Choroid plexus epithelial cell (primary cell): Measurements from ENCODE around the gene PAX2.
A peak's percentile ranks its signal among the peaks of the same experiment; 100 is the strongest.

Experiments used
- DNase-seq: peaks from one replicate; pipeline ENCODE4 v3.0.0-alpha.2; 2010; ENCODE audit warnings: low read depth
- H3K4me3 ChIP-seq: 2 replicates; pipeline ENCODE4 v1.5.1; 2011; ENCODE audit warnings: low read depth, mild to moderate bottlenecking, control low read depth, low read length, moderate library complexity
- TF ChIP-seq, protein P1 (sequence below): conservative IDR thresholded peaks from 2 replicates; pipeline ENCODE4 v1.5.1; 2011; ENCODE audit warnings: low read depth, mild to moderate bottlenecking, control low read depth, inconsistent platforms, low read length, moderate library complexity

Gene PAX2

DNA sequence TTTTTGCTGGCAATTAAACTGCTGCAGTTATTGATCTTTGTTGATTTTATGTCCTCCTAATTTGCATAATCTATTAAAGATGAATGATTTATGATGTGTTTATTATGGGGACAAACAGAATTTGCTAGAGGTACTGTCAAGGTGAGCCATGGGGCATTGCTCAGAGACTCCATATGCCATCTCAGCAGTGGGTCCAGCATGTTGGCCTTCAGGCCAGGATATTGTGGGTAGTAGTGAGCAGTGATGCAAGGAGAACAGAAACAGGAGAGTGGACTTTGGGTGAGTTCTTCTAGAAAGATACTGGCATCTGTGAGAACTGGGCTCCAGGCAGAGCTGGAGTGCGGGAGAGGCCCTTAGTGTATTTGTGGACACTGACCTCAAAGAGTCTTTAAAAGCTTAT is 65.9 kb downstream of the PAX2 start:
- TF ChIP-seq, protein P1, sequence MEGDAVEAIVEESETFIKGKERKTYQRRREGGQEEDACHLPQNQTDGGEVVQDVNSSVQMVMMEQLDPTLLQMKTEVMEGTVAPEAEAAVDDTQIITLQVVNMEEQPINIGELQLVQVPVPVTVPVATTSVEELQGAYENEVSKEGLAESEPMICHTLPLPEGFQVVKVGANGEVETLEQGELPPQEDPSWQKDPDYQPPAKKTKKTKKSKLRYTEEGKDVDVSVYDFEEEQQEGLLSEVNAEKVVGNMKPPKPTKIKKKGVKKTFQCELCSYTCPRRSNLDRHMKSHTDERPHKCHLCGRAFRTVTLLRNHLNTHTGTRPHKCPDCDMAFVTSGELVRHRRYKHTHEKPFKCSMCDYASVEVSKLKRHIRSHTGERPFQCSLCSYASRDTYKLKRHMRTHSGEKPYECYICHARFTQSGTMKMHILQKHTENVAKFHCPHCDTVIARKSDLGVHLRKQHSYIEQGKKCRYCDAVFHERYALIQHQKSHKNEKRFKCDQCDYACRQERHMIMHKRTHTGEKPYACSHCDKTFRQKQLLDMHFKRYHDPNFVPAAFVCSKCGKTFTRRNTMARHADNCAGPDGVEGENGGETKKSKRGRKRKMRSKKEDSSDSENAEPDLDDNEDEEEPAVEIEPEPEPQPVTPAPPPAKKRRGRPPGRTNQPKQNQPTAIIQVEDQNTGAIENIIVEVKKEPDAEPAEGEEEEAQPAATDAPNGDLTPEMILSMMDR, result no peak
- no peak overlapping the region for H3K4me3 ChIP-seq
- no peak for DNase-seq

DNA sequence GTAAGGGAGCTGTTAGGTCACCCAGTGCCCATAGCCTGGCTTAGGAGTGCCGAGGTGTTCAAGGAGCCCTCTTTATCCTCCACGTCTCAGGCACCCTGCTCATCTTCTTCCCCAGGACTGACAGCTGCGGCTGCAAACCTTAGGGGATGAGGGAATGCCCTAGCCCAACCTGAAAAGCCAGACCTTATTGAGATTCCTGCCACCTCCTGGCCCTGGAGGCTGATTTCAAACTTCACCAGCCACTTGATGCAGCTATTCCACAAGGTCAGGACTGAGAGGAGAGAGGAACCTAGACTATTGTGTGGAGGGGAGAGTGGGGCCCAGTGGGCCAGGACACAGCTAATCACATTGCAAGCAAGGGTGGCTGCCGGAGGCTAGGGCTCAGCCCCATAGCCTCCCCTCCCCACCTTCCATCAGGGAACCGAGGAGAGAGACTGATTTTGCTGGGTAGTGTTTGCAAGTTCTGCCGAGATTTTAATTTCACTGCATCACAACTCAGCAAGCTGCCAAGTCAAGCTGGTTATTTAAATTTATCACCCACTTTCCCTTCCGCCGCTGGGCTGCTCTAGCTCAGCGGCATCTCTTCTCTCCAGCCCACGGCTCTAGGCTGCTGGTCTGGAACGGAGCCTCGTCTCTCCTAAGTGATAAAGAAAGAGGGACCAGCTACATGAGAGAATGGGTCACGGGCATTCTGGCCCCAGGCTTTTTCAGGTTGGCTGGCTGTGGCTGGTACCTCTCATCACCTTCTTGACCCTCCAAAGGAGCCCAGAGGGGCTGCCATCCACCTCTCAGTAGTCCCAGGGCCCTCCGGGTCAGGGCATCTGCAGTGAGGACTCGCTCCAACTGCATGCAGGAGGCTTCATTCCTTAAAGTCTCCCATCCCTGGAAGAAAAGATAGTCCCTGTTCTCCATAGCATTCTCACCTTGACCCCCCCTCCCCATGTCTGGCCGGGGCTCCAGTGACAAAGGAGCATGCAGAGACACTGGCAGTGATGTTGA is 66.7 kb downstream of the PAX2 start:
- TF ChIP-seq, protein P1, result no peak
- DNase-seq, result no peak
- no peak overlapping the region for H3K4me3 ChIP-seq

GRCh38 chr10:100812978-100813377 is 67.6 kb downstream of the PAX2 start:
- TF ChIP-seq, protein P1, result peak; percentile 7

GRCh38 chr10:100814751-100815474 is 69.5 kb downstream of the PAX2 start:
- DNase-seq, result no peak
- H3K4me3 ChIP-seq, result no peak overlapping the region
- TF ChIP-seq, protein P1, result no peak

More at GRCh38 chr10:100812978-100813377, 67.6 kb downstream of the PAX2 start:
- no peak overlapping the region for H3K4me3 ChIP-seq
- no peak for DNase-seq

- TF ChIP-seq, protein P1, result no peak
- DNase-seq, result no peak
These were observed 71.3 kb downstream of the PAX2 start for GRCh38 chr10:100816671-100817070.

GRCh38 chr10:100817268-100817839 is 72.0 kb downstream of the PAX2 start:
- no peak overlapping the region for H3K4me3 ChIP-seq
- no peak for DNase-seq
- TF ChIP-seq, protein P1, result peak; percentile 9

More at GRCh38 chr10:100816671-100817070, 71.3 kb downstream of the PAX2 start:
- H3K4me3 ChIP-seq, result no peak overlapping the region
